GM13977 (cell line): ENCODE results near the gene GCSAM.
"Not testable (repeated sequence)": the region's sequence is repeated elsewhere in the genome, so short reads cannot be mapped to it uniquely, and the experiment has no call there.

Experiments
- DNase-seq: peaks from one replicate; pipeline ENCODE4 v3.0.0; 2012; ENCODE audit warnings: low spot score
- in situ Hi-C: fragments of 300-500 bp; cut with MboI; formaldehyde crosslinking; loops from one replicate; pipeline ENCODE4 v1.12.0; 2022; ENCODE audit warnings: low sequenced_read_pairs, low pct_unique_long_range_greater_than_20kb, mixed read lengths, inconsistent platforms; ENCODE audit not compliant: unreplicated experiment
- TF ChIP-seq, protein P1 (sequence below): IDR thresholded peaks from 2 replicates; pipeline ENCODE4 v1.5.1; 2012; ENCODE audit warnings: mild to moderate bottlenecking, control low read depth; ENCODE audit not compliant: insufficient read depth; ENCODE audit errors: extremely low read depth, missing control alignments

Gene GCSAM

DNA sequence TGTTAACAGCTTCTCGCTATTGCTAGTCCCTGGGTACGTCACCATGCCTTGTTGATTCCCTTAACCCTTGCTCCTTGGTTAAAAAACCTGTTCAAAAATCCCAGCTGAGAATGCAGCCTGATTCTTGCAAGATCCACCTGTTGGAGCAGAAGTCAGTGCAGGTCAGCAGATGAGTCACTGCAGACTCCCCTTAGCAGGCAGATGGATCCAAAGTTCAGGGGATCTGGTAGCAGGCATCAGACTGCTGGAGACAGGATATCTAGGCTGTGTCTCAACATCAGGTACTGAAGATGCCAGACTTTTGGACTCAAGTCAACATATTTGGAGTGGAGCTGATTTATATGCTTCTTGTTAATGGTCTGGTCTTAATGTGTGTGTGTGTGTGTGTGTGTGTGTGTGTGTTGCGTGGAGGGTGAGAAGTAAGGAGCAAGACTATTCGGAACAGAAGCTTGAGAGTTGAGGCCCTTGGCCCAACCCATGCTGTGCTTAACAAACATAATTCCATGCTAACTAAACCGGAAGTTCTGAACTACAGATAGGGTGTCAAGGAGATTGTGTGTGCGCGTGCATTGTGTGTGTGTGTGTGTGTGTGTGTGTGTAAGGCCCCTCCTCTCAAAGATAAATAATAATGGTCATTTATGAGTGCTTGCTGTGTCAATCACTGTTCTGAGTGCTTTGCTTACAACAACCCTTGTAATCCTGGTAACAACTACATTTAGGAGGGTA is 47.9 kb downstream of the GCSAM start:
- in situ Hi-C loops = no loop called here
- no peak for DNase-seq
- TF ChIP-seq, protein P1, sequence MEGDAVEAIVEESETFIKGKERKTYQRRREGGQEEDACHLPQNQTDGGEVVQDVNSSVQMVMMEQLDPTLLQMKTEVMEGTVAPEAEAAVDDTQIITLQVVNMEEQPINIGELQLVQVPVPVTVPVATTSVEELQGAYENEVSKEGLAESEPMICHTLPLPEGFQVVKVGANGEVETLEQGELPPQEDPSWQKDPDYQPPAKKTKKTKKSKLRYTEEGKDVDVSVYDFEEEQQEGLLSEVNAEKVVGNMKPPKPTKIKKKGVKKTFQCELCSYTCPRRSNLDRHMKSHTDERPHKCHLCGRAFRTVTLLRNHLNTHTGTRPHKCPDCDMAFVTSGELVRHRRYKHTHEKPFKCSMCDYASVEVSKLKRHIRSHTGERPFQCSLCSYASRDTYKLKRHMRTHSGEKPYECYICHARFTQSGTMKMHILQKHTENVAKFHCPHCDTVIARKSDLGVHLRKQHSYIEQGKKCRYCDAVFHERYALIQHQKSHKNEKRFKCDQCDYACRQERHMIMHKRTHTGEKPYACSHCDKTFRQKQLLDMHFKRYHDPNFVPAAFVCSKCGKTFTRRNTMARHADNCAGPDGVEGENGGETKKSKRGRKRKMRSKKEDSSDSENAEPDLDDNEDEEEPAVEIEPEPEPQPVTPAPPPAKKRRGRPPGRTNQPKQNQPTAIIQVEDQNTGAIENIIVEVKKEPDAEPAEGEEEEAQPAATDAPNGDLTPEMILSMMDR = no peak

DNA sequence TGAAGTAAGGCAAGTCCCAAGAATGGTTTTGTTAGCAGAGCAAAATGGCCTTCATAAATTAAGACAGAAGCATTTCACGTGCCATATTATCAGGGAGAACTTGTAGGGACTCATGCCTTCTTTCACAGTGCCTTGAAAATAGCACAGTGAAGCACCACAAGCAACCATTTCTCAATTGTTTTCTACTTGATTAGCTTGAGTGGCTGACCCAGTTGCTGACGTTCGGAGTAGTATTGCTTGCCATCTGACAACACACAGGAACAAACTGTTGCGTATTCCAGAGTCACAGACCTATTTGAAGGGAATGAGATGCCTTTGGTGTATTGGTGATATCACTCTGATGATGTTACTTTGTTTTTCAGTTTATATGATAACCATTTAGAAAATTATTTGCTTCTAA is 49.8 kb downstream of the GCSAM start:
- in situ Hi-C loops = no loop called here
- TF ChIP-seq, protein P1 = no peak
- DNase-seq = no peak

DNA sequence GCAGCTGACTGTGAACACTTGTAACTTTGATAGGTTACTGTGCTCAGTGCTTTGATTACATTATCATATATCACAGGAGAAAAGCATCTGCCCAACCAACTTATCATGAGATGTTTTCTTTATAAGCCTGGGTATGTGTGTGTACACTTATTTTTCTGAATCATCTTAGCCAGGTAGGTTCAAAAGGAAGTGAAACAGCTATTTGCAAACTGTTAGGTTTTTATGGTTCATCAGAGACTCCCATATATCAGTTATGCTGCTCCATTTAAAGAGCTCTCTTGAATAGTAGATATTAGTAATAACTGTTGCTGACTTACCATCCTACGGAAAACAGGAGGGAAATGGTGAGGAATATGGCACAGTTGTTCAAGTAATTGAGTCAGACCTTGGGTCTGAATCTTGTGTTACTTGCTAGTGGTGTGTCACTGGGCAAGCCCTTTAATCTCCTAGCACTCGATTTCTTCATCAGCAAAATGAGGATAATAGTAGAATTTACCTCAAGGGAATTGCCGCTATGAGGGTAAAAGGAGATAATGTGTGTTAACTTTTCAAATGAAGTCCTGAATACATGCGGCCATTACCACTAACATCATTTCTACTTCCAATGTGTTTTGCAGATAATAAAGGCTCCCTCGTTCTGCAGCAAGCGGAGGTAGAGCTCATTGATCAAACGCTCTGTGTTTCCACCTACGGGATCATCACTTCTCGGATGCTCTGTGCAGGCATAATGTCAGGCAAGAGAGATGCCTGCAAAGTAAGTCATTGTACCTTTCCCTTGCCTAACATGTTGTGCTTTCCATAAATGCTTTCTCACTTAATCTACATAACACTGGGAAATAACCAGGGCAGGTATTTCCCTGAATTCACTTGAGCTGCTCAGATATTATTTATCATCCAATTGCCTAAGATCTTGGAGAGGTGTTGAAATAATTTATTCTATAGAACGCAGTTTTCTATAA is 54.6 kb downstream of the GCSAM start:
- in situ Hi-C loops = no loop called here
- TF ChIP-seq, protein P1 = no peak
- DNase-seq = no peak

DNA sequence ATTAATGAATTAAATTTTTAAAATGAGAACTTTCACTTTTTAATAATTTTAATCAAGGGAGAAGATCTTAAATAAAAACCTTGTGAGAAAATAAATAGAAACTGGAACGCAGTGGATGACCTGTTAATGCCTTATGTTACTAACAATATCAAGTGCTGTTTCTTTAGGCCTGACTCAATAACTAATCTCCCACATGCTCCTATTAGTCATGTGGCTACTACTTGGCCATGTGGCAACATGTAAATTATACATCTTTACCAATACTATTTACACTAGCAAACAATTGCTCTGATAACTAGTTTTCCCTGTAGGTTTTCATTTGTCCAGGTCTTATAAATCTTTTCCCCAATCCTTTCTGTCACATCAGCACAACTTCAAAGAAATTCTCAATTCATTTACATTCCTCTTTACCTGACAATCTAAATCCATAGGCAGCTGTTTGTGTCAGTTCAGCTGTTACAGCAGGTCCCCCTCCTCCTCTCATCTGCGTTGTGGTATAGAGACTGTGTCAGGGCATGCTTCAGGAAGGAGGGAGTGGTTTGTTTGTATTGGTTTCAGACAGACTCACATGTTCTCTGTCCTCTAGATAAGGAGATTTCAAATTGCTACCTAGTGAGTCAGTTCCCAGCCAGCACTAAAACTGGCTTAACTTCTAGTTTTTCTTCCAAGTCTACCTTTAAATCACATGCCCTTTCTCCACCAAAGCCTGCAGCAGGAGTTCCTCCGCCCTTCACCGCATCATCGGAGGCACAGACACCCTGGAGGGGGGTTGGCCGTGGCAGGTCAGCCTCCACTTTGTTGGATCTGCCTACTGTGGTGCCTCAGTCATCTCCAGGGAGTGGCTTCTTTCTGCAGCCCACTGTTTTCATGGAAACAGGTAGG is 58.2 kb downstream of the GCSAM start:
- in situ Hi-C loops = no loop called here
- peak; percentile 64 for DNase-seq
- TF ChIP-seq, protein P1 = no peak

DNA sequence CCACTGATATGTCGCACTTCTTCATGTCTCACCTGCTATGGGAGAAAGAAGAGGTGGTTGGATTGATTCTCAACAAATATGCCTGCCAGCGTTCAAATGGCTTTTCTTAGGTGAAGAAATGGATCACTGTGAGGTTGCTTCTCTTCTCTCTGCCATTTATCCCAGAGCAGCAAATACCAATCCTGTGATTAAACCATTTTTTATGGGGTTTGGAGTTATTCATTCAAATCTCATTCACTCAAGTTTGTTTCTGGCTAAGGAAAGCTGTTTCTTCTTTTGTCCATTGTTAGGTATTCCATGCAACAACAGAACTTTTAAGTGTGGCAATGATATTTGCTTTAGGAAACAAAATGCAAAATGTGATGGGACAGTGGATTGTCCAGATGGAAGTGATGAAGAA is 59.0 kb downstream of the GCSAM start:
- TF ChIP-seq, protein P1 = no peak
- no peak for DNase-seq
- in situ Hi-C loops = no loop called here

DNA sequence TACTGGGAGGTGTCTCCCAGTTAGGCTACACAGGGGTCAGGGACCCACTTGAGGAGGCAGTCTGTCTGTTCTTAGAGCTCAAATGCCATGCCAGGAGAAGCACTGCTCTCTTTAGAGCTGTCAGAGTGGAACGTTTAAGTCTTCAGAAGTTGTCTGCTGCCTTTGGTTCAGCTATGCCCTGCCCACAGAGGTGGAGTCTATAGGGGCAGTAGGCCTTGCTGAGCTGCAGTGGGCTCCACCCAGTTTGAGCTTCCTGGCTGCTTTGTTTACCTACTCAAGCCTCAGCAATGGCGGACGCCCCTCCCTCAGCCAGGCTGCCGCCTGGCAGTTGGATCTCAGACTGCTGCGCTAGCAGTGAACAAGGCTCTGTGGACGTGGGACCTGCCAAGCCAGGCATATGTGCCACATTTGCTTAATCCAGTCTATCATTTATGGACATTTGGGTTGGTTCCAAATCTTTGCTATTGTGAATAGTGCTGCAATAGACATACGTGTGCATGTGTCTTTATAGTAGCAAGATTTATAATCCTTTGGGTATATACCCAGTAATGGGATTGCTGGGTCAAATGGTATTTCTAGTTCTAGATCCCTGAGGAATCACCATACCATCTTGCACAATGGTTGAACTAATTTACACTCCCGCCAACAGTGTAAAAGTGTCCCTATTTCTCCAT is 60.5 kb downstream of the GCSAM start:
- in situ Hi-C loops = not testable (repeated sequence)

More for the DNA sequence above, 60.5 kb downstream of the GCSAM start:
- DNase-seq = not testable (repeated sequence)
